KOPT-K1 (cell line): ENCODE data around the gene KCNG2.

Experiments used
- H3K27ac ChIP-seq: fragments of 200-600 bp; sonication (generic); 2 replicates; pipeline ENCODE4 v1.5.1; 2016; ENCODE audit warnings: antibody characterized with exemption, mild to moderate bottlenecking, low read depth, low read length; ENCODE audit not compliant: poor library complexity, severe bottlenecking
- H3K36me3 ChIP-seq: fragments of 200-600 bp; sonication (generic); 2 replicates; pipeline ENCODE4 v1.5.1; 2017; ENCODE audit warnings: antibody characterized with exemption, mild to moderate bottlenecking, low read length, moderate library complexity; ENCODE audit not compliant: insufficient read depth
- H3K9me3 ChIP-seq: fragments of 200-600 bp; sonication (generic); 2 replicates; pipeline ENCODE4 v1.5.1; 2017; ENCODE audit warnings: antibody characterized with exemption, low read length, mild to moderate bottlenecking; ENCODE audit not compliant: insufficient read depth, poor library complexity, severe bottlenecking

Gene KCNG2

GRCh38 chr18:79933765-79934164, 136.0 kb downstream of the KCNG2 start:
- Histone ChIP-seq H3K27ac (no peak overlapping the region), H3K36me3 (peaks cover 64% of the 10 kb centered on the region; the same call in 1 of the 2 replicates), H3K9me3 (peaks cover 84% of the 10 kb centered on the region)

GRCh38 chr18:79934311-79935097, 136.8 kb downstream of the KCNG2 start:
- Histone ChIP-seq H3K36me3 (peaks cover 63% of the 10 kb centered on the region; the same call in 1 of the 2 replicates), H3K27ac (no peak overlapping the region), H3K9me3 (peaks cover 77% of the 10 kb centered on the region)

- peaks cover 71% of the 10 kb centered on the region for H3K9me3 ChIP-seq
- no peak overlapping the region for H3K27ac ChIP-seq
- peaks cover 63% of the 10 kb centered on the region; the same call in 1 of the 2 replicates for H3K36me3 ChIP-seq
Observed at GRCh38 chr18:79935098-79935480, 137.4 kb downstream of the KCNG2 start.

GRCh38 chr18:79935499-79935898, 137.8 kb downstream of the KCNG2 start:
- H3K27ac ChIP-seq, result no peak overlapping the region

GRCh38 chr18:79935925-79936324, 138.2 kb downstream of the KCNG2 start:
- H3K36me3 ChIP-seq, result peaks cover 70% of the 10 kb centered on the region; the same call in 1 of the 2 replicates
- H3K9me3 ChIP-seq, result peaks cover 63% of the 10 kb centered on the region
- H3K27ac ChIP-seq, result no peak overlapping the region

More at GRCh38 chr18:79935499-79935898, 137.8 kb downstream of the KCNG2 start:
- peaks cover 67% of the 10 kb centered on the region; the same call in 1 of the 2 replicates for H3K36me3 ChIP-seq
- peaks cover 67% of the 10 kb centered on the region for H3K9me3 ChIP-seq

GRCh38 chr18:79936641-79937040, 138.9 kb downstream of the KCNG2 start:
- Histone ChIP-seq H3K9me3 (peaks cover 56% of the 10 kb centered on the region), H3K36me3 (peaks cover 77% of the 10 kb centered on the region; the same call in 1 of the 2 replicates), H3K27ac (no peak overlapping the region)

- peaks cover 49% of the 10 kb centered on the region for H3K9me3 ChIP-seq
- peaks cover 83% of the 10 kb centered on the region; the same call in 1 of the 2 replicates for H3K36me3 ChIP-seq
- no peak overlapping the region for H3K27ac ChIP-seq
Observed at GRCh38 chr18:79937103-79937860, 139.5 kb downstream of the KCNG2 start.

GRCh38 chr18:79938196-79938595, 140.5 kb downstream of the KCNG2 start:
- H3K27ac ChIP-seq, result no peak overlapping the region
- H3K9me3 ChIP-seq, result peaks cover 40% of the 10 kb centered on the region
- H3K36me3 ChIP-seq, result peaks cover 92% of the 10 kb centered on the region

GRCh38 chr18:79939096-79939495, 141.4 kb downstream of the KCNG2 start:
- Histone ChIP-seq H3K9me3 (peaks cover 32% of the 10 kb centered on the region), H3K27ac (no peak overlapping the region), H3K36me3 (peaks cover 86% of the 10 kb centered on the region)

GRCh38 chr18:79940126-79940813, 142.5 kb downstream of the KCNG2 start:
- Histone ChIP-seq H3K36me3 (peaks cover 76% of the 10 kb centered on the region), H3K9me3 (peaks cover 24% of the 10 kb centered on the region), H3K27ac (no peak overlapping the region)

- Histone ChIP-seq H3K36me3 (peaks cover 69% of the 10 kb centered on the region), H3K27ac (no peak overlapping the region), H3K9me3 (peaks cover 17% of the 10 kb centered on the region)
Observed at GRCh38 chr18:79940814-79941472, 143.2 kb downstream of the KCNG2 start.

- Histone ChIP-seq H3K36me3 (peaks cover 63% of the 10 kb centered on the region), H3K27ac (no peak overlapping the region), H3K9me3 (peaks cover 12% of the 10 kb centered on the region)
Observed at GRCh38 chr18:79941473-79942119, 143.9 kb downstream of the KCNG2 start.

GRCh38 chr18:79942211-79942610, 144.5 kb downstream of the KCNG2 start:
- H3K36me3 ChIP-seq, result peaks cover 57% of the 10 kb centered on the region
- H3K9me3 ChIP-seq, result peaks cover 11% of the 10 kb centered on the region
- no peak overlapping the region for H3K27ac ChIP-seq
